HUES6 (cell line): ENCODE data around the gene KRT73.

Experiments used
- H3K27ac ChIP-seq: 2 replicates; pipeline ENCODE4 v1.7.0; 2013; ENCODE audit warnings: low read depth, mild to moderate bottlenecking, low read length, inconsistent platforms
- H3K27me3 ChIP-seq: 2 replicates; pipeline ENCODE4 v1.6.1; 2013; ENCODE audit warnings: low read length; ENCODE audit not compliant: control insufficient read depth, insufficient read depth
- H3K36me3 ChIP-seq: 2 replicates; pipeline ENCODE4 v1.6.1; 2013; ENCODE audit warnings: low read length; ENCODE audit not compliant: control insufficient read depth, insufficient read depth
- H3K4me1 ChIP-seq: 2 replicates; pipeline ENCODE4 v1.6.1; 2013; ENCODE audit warnings: low read length; ENCODE audit not compliant: control insufficient read depth, insufficient read depth
- H3K4me3 ChIP-seq: 2 replicates; pipeline ENCODE4 v1.5.1; 2013; ENCODE audit warnings: low read depth, low read length
- H3K9ac ChIP-seq: one replicate; pipeline ENCODE4 v1.6.1; 2013; ENCODE audit warnings: mild to moderate bottlenecking, low read length
- H3K9me3 ChIP-seq: 2 replicates; pipeline ENCODE4 v1.6.1; 2013; ENCODE audit warnings: low read depth, low read length; ENCODE audit not compliant: control insufficient read depth, insufficient read depth

Gene KRT73

DNA sequence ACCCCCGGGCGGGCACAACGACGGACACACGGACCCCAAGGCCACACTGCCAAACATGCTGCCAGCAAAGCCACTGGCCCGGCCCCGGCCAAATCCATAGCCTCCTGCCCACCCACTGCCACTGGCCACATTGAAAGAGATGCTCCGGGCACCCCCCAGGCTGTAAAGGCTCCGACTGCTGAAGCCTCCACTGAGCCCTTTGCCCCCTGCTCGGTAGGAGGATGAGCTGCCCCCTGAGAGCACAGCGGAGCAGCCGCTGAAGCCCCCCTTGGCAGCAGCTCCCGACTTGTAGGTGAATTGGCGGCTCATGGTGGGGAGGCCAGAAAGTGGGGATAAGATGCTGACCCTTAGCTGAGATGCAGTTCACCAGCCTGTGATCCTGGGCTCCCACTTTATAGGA, at the start of gene KRT73:
Gene KRT73 (minus strand): TSS at position 344 of the 400 bp plus-strand sequence. CDS start 35 bp downstream, at position 309.
- Histone ChIP-seq H3K9ac (no peak within 1 kb of the TSS), H3K27me3 (peaks cover 8% of the 10 kb centered on the region; the same call in 1 of the 2 replicates), H3K9me3 (no peaks in the 10 kb centered on the region), H3K27ac (no peak within 1 kb of the TSS), H3K4me1 (no peaks in the 10 kb centered on the region), H3K36me3 (no peaks in the 10 kb centered on the region), H3K4me3 (no peak within 1 kb of the TSS)

DNA sequence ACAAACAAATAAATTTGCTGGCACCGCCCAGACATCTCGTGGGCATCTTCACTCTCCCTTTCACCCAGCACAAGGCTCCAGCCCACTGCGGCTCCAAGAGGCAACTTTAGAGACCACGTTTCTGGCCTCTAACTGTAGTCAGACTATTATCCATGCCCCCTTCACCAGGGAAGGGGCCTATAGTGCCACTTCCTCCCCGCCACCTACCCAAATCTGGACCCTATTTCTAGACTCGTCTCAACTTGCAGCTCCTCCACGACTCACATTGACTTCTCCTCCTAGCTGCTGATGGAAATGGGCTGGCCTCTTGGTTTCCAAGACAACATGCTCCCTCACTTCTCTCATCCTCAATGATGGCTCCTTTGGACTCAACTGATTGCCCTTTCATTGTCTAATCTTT, 49.6 kb upstream of the KRT73 start:
- no peak overlapping the region for H3K9ac ChIP-seq
- no peaks in the 10 kb centered on the region for H3K4me1 ChIP-seq
- peaks cover 17% of the 10 kb centered on the region; the same call in 1 of the 2 replicates for H3K27me3 ChIP-seq
- no peaks in the 10 kb centered on the region for H3K9me3 ChIP-seq
- no peak overlapping the region for H3K27ac ChIP-seq
- no peak overlapping the region for H3K4me3 ChIP-seq
- H3K36me3 ChIP-seq = no peaks in the 10 kb centered on the region

DNA sequence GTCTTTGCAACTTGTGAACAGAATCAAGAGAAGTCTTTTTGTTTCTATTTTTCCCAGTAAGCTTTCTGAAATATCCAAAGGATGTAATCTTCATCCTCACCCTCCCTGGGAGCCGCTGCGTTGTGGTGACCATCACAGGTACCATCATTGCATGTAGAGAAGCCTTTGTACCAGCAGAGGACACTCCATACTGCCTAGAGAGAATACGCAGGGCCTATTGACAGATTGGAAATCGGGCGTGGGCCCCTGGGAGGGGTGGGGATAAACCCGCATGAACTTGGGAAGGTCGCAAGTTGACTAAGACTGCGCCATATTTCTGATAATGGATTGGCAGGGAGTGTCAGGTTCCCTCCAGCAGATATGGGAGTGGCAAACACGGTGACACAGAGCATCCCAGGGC, 49.1 kb upstream of the KRT73 start:
- Histone ChIP-seq H3K27me3 (peaks cover 17% of the 10 kb centered on the region; the same call in 1 of the 2 replicates), H3K27ac (no peak overlapping the region), H3K4me1 (no peaks in the 10 kb centered on the region), H3K9ac (no peak overlapping the region), H3K4me3 (no peak overlapping the region), H3K9me3 (no peaks in the 10 kb centered on the region), H3K36me3 (no peaks in the 10 kb centered on the region)

- Histone ChIP-seq H3K4me1 (no peaks in the 10 kb centered on the region), H3K9ac (no peak overlapping the region), H3K36me3 (no peaks in the 10 kb centered on the region), H3K27ac (no peak overlapping the region), H3K9me3 (no peaks in the 10 kb centered on the region), H3K4me3 (no peak overlapping the region), H3K27me3 (peaks cover 17% of the 10 kb centered on the region; the same call in 1 of the 2 replicates)
Observed at GRCh38 chr12:52666471-52666870, 48.1 kb upstream of the KRT73 start.

DNA sequence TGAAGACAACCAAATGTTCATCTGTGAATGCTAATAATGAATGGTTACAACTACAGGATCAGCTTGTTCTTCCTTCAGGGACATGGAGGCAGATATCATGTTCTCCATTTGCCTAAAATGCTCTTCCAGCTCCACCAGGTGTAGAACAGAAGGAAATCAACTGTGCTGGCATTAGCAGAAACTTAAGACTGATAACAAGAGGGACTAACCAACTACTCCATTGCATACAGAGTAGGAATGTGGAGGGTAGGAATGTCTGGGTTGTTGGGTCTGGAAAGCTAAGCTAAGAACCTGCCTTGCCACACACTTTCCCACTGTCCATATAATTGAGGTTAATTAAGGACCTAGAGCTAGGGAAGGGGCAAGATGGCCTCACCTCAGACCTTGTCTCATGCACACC, 45.1 kb upstream of the KRT73 start:
- peaks cover 17% of the 10 kb centered on the region; the same call in 1 of the 2 replicates for H3K27me3 ChIP-seq
- H3K36me3 ChIP-seq = no peaks in the 10 kb centered on the region
- no peaks in the 10 kb centered on the region for H3K4me1 ChIP-seq
- no peak overlapping the region for H3K27ac ChIP-seq
- H3K9me3 ChIP-seq = no peaks in the 10 kb centered on the region
- H3K9ac ChIP-seq = no peak overlapping the region
- no peak overlapping the region for H3K4me3 ChIP-seq

DNA sequence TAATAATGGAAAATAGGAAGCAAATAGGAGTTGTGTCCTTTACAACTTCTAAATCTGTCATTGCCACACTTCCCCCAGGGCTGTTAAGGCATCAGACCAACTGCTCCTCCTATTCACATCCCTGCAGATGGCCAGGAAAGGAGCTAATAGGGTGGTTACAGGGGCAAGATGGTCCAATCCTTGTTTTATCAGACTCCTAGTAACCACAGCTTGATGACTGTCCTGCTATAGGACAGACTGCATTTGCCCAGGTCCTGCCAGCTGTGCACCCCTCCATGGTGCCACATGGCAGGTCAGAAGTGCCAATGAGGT, 44.5 kb upstream of the KRT73 start:
- no peaks in the 10 kb centered on the region for H3K36me3 ChIP-seq

GRCh38 chr12:52662093-52662917, 43.9 kb upstream of the KRT73 start:
- Histone ChIP-seq H3K9ac (no peak overlapping the region), H3K4me3 (no peak overlapping the region), H3K9me3 (no peaks in the 10 kb centered on the region), H3K27me3 (peaks cover 17% of the 10 kb centered on the region; the same call in 1 of the 2 replicates), H3K27ac (no peak overlapping the region), H3K4me1 (no peaks in the 10 kb centered on the region), H3K36me3 (no peaks in the 10 kb centered on the region)

More for the DNA sequence above, 44.5 kb upstream of the KRT73 start:
- H3K4me3 ChIP-seq = no peak overlapping the region
- peaks cover 17% of the 10 kb centered on the region; the same call in 1 of the 2 replicates for H3K27me3 ChIP-seq
- no peak overlapping the region for H3K27ac ChIP-seq
- no peak overlapping the region for H3K9ac ChIP-seq
- no peaks in the 10 kb centered on the region for H3K4me1 ChIP-seq
- H3K9me3 ChIP-seq = no peaks in the 10 kb centered on the region

DNA sequence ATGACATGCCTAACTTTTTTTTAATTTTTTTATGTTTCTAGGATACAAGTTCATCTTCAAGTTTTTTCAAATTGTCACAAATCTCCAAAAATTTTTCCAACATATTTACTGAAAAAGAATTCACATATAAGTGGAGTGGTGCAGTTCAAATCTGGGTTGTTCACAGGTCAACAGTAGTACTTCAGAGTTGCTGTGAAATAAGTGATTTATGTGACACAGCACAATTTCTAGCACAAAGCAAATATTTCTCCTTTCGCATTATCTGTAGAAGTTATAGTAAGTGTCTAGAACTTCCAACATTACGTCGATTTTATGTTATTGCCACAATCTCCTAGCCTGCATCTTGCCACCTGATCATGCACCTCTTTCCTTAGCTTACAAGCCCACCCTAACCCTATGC, 43.3 kb upstream of the KRT73 start:
- Histone ChIP-seq H3K9me3 (no peaks in the 10 kb centered on the region), H3K9ac (no peak overlapping the region), H3K27me3 (peaks cover 17% of the 10 kb centered on the region; the same call in 1 of the 2 replicates), H3K4me1 (no peaks in the 10 kb centered on the region), H3K27ac (no peak overlapping the region), H3K4me3 (no peak overlapping the region), H3K36me3 (no peaks in the 10 kb centered on the region)

DNA sequence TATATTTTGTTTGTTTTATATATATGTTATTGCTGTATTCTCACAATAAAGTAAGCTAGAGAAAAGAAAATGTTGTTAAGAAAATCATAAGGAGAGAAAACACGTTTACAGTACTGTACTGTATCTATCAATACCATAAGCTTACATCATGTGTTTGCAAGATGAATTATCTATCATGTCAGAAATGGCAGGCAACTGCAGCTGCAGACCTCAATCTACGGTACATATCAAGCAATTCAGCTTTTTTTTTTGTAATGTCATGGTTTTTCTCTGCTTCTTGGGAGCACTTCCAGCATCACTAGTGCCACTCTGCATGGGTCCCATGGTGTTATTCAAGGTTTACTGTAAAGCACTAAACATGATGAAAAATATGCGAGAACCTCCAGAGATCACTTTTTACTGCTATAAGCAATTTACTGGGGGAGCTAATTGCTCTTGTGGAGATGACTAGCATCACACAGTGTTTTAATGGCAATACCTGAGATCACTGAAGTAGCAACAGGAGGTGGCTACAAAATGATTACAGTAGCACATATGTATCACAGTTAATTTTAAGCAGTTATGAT, 42.7 kb upstream of the KRT73 start:
- Histone ChIP-seq H3K4me1 (no peaks in the 10 kb centered on the region), H3K4me3 (no peak overlapping the region), H3K36me3 (no peaks in the 10 kb centered on the region), H3K27me3 (peaks cover 10% of the 10 kb centered on the region; the same call in 1 of the 2 replicates), H3K9ac (no peak overlapping the region), H3K27ac (no peak overlapping the region), H3K9me3 (no peaks in the 10 kb centered on the region)

DNA sequence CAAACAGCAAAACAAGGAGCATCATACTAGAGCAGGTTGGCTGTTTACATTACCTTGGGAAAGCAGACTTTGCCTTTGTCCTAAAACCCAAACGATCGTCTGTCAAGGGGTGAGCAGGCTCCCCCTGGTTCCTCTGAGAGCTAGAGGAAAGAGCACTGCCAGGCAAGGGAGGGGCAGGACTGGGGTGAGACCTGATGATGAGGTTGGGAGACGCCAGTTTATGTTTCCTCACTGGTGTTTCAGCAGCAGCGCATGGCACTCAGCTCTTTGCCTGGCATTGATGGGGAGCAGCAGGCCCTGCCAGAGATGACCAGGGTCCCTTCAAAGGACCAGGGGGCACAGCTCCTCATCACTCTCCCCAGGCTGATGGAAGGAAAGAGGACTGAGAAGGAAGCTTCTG, 41.6 kb upstream of the KRT73 start:
- Histone ChIP-seq H3K4me3 (no peak overlapping the region), H3K27me3 (peaks cover 8% of the 10 kb centered on the region; the same call in 1 of the 2 replicates), H3K4me1 (peaks cover 3% of the 10 kb centered on the region; the same call in 1 of the 2 replicates), H3K9ac (no peak overlapping the region), H3K36me3 (no peaks in the 10 kb centered on the region), H3K27ac (no peak overlapping the region), H3K9me3 (no peaks in the 10 kb centered on the region)

- no peak overlapping the region for H3K9ac ChIP-seq
- no peak overlapping the region for H3K4me3 ChIP-seq
- H3K4me1 ChIP-seq = peaks cover 3% of the 10 kb centered on the region; the same call in 1 of the 2 replicates
- H3K36me3 ChIP-seq = no peaks in the 10 kb centered on the region
- H3K27ac ChIP-seq = no peak overlapping the region
- H3K9me3 ChIP-seq = no peaks in the 10 kb centered on the region
- peaks cover 7% of the 10 kb centered on the region; the same call in 1 of the 2 replicates for H3K27me3 ChIP-seq
Observed at GRCh38 chr12:52659395-52659794, 41.0 kb upstream of the KRT73 start.
